ENCODE measurements around the gene METRN.
A peak's percentile ranks its signal among the peaks of the same experiment; 100 is the strongest.

METRN gene

DNA sequence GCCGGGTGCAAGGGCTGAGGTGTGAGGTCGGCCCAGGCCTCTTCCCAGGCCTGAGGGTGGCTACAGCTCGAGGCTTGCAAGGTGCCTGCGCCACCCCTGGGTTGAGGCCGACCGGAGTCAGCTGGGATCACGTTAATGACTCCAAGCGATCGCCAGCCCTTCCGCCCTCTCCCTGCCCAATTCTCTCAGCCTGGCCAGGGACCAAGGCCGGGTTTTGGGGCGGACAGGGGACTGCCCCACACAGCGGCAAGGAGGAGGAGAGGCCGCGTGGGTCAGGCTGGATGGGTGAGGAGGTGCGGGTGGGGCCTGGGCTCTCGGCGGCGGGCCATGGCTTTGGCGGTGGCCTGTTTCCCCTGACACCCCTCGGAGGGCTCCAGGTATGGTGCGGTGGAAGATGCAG is 21.6 kb upstream of the METRN start:
- no peak overlapping the region for H3K27ac ChIP-seq
- H3K4me2 ChIP-seq: peak overlapping the region in 9 of 11 experiments; percentile 81 to 99 (median 95); a peak in 13 of 22 replicates
- no peaks in the 10 kb centered on the region for H3K36me3 ChIP-seq
- H3K9me3 ChIP-seq (replicated peaks in 1 of 11): no peaks in the 10 kb centered on the region
- H3K9ac ChIP-seq: no peak overlapping the region
- no peak for TF ChIP-seq Cebpa-rat (IDR thresholded peaks at IDR 0.05)
- peak overlapping the region in 6 of 10 experiments; percentile 31 to 67 (median 54); a peak in 5 of 20 replicates for H3K4me3 ChIP-seq
- H3K4me1 ChIP-seq: peaks cover 37 to 50% (median 47%) of the 10 kb centered on the region in 10 experiments
- peaks cover 70 to 77% (median 75%) of the 10 kb centered on the region in 11 experiments for H3K27me3 ChIP-seq
- H4K20me1 ChIP-seq: peaks cover 0 to 31% (median 17%) of the 10 kb centered on the region in 11 experiments; a peak in 13 of 22 replicates

DNA sequence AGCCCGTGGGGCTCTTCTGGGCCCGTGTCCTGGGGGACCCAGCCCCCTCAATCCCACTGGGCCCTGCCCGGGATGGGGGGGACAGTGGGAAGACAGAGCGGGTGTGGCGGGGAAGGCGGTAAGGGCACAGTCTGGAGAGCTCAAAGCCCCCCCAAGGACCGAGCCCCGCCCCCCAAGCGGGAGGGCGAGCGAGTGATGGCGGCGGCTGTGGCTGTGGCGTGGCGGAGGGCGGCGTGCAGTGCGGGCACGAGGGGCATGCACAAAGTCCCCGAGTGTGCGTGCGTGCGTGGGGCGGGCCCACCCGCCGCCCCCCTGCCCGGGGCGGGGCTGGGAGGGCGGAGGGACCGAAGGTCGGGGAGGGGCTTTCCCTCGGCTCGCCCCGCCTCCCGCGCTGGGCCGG is 21.2 kb upstream of the METRN start:
- Histone ChIP-seq H3K4me1 (peaks cover 33 to 46% (median 43%) of the 10 kb centered on the region in 10 experiments), H3K4me3 (peak overlapping the region; percentile 14 to 67 (median 50); a peak in 13 of 20 replicates), H3K9me3 (replicated peaks in 1 of 11) (no peaks in the 10 kb centered on the region), H3K9ac (no peak overlapping the region), H3K27ac (no peak overlapping the region), H4K20me1 (peaks cover 0 to 35% (median 17%) of the 10 kb centered on the region in 11 experiments; a peak in 12 of 22 replicates), H3K36me3 (no peaks in the 10 kb centered on the region), H3K27me3 (peaks cover 74 to 81% (median 80%) of the 10 kb centered on the region in 11 experiments), H3K4me2 (peak overlapping the region; percentile 79 to 99 (median 90); a peak in 20 of 22 replicates)
- TF ChIP-seq Cebpa-rat (IDR thresholded peaks at IDR 0.05): no peak

DNA sequence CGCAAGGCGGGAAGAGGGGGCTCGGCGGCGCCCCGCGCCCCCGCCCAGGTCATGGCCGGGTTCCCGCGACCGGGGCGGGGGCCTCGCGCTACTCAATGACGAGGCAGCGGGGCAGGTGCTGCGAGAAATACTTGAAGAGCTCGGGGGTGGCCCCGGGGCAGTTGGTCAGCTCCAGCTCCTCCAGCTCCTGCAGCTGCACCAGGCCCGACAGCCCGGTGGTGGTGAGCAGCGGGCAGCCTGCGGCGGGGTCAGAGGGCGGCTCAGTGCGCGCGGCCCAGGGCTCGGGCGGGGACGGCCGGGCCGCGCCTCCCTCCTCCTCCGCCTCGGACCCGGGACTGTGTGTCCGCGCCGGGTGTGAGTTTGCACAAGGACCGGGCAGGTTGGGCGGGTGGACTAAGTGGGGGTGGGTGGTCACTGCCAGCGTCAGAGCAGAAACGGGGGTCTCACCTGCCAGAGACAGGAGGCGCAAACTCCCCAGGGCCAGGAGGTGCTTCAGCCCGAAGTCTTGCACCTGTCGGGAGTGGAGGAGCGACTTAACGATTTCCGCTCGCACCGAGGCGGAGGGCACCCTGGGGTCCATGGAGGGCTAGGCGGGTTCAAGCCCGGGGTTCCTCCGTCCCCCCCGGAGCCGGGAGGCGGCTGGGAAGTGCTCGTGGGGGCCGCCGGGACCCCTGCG is 20.6 kb upstream of the METRN start:
- Histone ChIP-seq H3K4me3 (peak overlapping the region; percentile 14 to 67 (median 52); a peak in 17 of 20 replicates), H4K20me1 (peaks cover 0 to 41% (median 17%) of the 10 kb centered on the region in 11 experiments; a peak in 13 of 22 replicates), H3K4me1 (peaks cover 27 to 40% (median 38%) of the 10 kb centered on the region in 10 experiments), H3K36me3 (no peaks in the 10 kb centered on the region), H3K4me2 (peak overlapping the region; percentile 79 to 99 (median 90)), H3K9ac (peak overlapping the region in 1 of 11 experiments; percentile 29; a peak in 1 of 22 replicates), H3K27ac (no peak overlapping the region), H3K9me3 (replicated peaks in 1 of 11) (no peaks in the 10 kb centered on the region), H3K27me3 (peaks cover 80 to 86% (median 85%) of the 10 kb centered on the region in 11 experiments)
- no peak for TF ChIP-seq Cebpa-rat (IDR thresholded peaks at IDR 0.05)

DNA sequence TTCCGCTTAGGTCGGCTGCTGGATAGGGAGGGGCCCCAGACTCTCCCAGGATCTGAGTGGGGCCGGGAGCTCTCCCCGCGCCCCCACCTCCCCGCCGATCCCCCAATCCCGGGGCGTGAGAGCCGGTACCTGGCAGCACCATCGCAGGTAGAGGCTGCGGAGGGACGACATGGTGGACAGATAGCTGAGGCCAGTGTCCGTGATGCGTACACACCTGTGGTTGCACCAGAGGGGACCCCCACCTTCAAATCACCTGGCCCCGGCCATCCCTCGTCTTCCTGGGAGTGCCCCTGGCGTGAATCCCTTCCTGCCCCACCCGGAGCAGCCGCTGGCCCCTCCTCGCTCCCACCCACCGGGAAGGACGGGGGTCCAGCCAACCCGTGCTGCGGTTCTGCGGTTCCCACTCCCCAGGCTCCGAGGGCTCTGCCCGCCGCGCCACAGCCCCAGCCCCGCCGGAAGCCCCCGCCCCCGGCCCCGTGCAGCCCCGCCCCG is 20.0 kb upstream of the METRN start:
- H3K36me3 ChIP-seq: no peaks in the 10 kb centered on the region
- peaks cover 0 to 44% (median 18%) of the 10 kb centered on the region in 11 experiments; a peak in 14 of 22 replicates for H4K20me1 ChIP-seq
- TF ChIP-seq Cebpa-rat (IDR thresholded peaks at IDR 0.05): no peak
- peak overlapping the region; percentile 79 to 99 (median 90) for H3K4me2 ChIP-seq
- H3K4me1 ChIP-seq: peaks cover 23 to 35% (median 32%) of the 10 kb centered on the region in 10 experiments
- no peak overlapping the region for H3K27ac ChIP-seq
- peak overlapping the region in 1 of 11 experiments; percentile 29; a peak in 1 of 22 replicates for H3K9ac ChIP-seq
- peaks cover 85 to 92% (median 91%) of the 10 kb centered on the region in 11 experiments for H3K27me3 ChIP-seq
- no peaks in the 10 kb centered on the region for H3K9me3 ChIP-seq (replicated peaks in 1 of 11)
- peak overlapping the region; percentile 29 to 67 (median 52); a peak in 18 of 20 replicates for H3K4me3 ChIP-seq

DNA sequence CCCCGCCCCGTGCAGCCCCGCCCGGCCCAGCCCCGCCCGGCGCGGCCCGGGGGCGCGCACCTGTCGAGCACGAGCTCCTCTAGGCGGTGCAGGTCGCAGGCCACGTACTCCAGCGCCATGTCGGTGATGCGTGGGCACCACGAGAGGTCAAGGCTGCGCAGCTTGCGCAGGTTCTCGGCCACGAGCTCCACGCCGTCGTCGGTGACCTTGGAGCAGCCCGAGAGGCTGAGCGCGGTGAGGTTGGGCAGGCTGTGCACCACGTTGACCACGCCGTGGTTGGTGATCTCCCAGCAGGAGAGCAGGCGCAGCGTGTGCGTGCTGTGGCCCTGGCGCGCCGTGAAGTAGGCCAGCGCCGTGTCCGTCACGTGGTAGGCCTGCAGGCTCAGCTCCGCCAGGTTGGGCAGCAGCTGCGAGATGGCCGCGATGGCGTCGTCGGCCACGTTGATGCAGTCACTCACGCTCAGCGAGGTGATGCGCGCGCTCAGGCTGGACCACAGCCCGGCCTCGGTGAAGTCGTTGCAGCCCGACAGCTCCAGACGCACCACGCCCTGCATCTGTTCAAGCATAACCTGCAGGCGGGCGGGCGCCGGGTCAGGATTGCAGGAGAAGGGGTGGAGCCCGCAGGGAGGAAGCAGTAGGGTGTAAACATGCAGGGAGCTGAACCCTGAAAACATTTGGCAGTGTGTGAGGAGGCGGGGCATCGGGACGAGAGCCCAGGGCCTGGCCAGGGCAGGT is 19.4 kb upstream of the METRN start:
- Histone ChIP-seq H3K4me3 (peak overlapping the region; percentile 40 to 67 (median 52)), H3K36me3 (no peaks in the 10 kb centered on the region), H3K27me3 (peaks cover 92 to 98% (median 97%) of the 10 kb centered on the region in 11 experiments), H3K4me2 (peak overlapping the region; percentile 81 to 99 (median 95)), H3K27ac (no peak overlapping the region), H4K20me1 (peaks cover 0 to 50% (median 24%) of the 10 kb centered on the region in 11 experiments; a peak in 14 of 22 replicates), H3K9ac (no peak overlapping the region), H3K4me1 (peaks cover 23 to 33% (median 30%) of the 10 kb centered on the region in 10 experiments), H3K9me3 (replicated peaks in 1 of 11) (no peaks in the 10 kb centered on the region)
- no peak for TF ChIP-seq Cebpa-rat (IDR thresholded peaks at IDR 0.05)

DNA sequence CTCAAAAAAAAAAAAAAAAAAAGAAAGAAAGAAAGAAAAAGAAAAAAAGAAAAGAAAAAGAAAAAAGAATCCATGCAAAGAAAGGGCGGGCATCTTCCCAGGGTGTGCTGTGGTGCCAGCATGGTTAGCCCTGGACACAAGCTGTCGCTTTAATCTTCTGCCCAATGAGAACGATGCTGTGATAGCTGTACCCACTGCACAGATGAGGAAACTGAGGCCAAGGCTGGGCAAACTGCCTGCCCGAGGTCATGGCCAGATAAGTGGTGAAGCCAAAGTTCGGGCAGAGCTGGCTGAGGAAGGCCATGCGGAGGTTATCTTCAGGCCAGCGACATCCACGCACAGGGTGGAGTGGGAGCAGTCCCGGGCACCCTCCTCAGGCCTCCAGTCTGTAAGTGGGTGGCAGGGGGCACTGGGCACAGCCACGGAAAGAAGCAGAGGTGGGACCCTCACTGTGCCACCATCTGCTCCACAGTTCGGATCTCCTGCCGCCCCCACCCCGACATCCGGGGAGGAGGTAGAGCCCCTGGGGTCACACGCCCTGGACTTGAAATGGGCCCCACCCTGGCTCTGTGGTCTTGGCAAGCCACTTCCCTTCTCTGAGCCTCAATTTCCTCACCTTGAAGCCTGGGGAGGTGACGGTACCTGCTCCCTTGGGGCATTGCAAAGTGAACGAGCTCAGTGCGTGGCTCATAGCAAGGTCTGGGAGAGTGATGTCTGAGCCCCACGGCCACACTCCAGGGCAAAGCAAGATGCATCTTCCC is 15.8 kb upstream of the METRN start:
- Histone ChIP-seq H3K4me2 (no peak overlapping the region), H3K27me3 (peaks cover 97 to 100% (median 99%) of the 10 kb centered on the region in 11 experiments), H3K4me1 (peaks cover 17 to 22% (median 20%) of the 10 kb centered on the region in 10 experiments)

DNA sequence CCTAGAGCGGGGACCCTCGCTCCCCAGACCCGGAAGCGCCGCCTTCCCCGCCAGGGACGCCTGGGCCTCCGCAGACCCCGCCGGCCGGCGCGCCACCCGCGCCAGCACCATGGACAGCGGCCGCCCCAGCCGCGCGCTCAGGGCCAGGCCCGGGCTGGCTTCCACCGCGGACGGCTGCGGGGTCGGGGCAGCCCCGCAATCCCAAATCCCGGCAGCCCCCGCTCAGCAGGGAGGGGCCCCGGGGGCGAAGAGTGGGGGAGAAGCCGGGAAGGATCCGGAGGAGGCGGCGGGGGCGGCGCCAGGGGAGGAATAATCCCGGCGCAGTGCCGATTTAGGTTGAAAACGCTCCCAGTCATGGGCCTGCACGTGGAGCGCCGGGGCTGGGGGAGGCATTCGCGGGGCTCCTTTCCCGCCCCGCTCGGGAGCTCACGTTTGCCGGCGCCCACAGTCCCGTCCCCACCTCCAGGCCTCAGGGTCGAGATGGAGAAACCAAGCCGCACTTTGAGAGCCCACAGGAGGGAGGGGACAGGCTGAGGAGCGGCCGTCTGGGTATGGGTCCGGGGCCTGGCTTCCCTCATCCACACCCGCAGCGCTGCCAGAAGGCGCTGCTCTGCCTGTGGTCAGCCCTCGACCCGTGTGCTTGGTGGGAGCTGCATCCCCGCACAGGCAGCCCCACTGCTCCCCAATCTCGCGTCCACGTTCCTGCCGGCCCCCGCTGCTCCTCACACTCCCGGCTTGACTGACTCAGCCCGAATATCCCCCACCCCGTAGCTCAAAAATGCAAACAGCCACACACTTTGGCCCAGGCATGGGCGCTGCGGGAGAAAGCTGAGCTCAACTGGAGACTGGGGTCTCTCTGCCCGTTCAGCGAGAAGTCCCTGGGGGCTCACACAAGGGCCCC is 14.0 kb upstream of the METRN start:
- Histone ChIP-seq H3K9me3 (replicated peaks in 1 of 11) (no peaks in the 10 kb centered on the region), H3K27me3 (peaks cover 97 to 100% (median 100%) of the 10 kb centered on the region in 11 experiments), H3K27ac (no peak overlapping the region), H3K36me3 (no peaks in the 10 kb centered on the region), H3K4me3 (no peak overlapping the region), H3K9ac (no peak overlapping the region), H3K4me2 (no peak overlapping the region), H3K4me1 (peaks cover under 1 to 15% (median 7%) of the 10 kb centered on the region in 10 experiments; a peak in 19 of 20 replicates), H4K20me1 (peaks cover 0 to 79% (median 49%) of the 10 kb centered on the region in 11 experiments; a peak in 17 of 22 replicates)
- TF ChIP-seq Cebpa-rat (IDR thresholded peaks at IDR 0.05): no peak

More for the DNA sequence above, 15.8 kb upstream of the METRN start:
- H3K9ac ChIP-seq: no peak overlapping the region
- no peak overlapping the region for H3K4me3 ChIP-seq
- no peak for TF ChIP-seq Cebpa-rat (IDR thresholded peaks at IDR 0.05)
- H3K27ac ChIP-seq: no peak overlapping the region
- H3K9me3 ChIP-seq (replicated peaks in 1 of 11): no peaks in the 10 kb centered on the region
- H3K36me3 ChIP-seq: no peaks in the 10 kb centered on the region
- peaks cover 0 to 76% (median 47%) of the 10 kb centered on the region in 11 experiments; a peak in 17 of 22 replicates for H4K20me1 ChIP-seq
